Neural progenitor cell (in vitro differentiated cells): ENCODE data around the gene NWD2. TPM values are rescaled to one million over a fixed set of nuclear protein-coding genes. Genes with fewer than 3 reads are reported as not detected.

Experiments
- DNase-seq: peaks from one replicate; pipeline ENCODE4 v3.0.0-alpha.2; 2016; ENCODE audit warnings: low spot score
- H2AFZ ChIP-seq: fragments of 200-600 bp; sonication (generic); replicated peaks from 2 replicates; pipeline ENCODE4 v1.6.1; 2016; ENCODE audit warnings: antibody characterized with exemption
- H3F3A ChIP-seq: fragments of 200-600 bp; sonication (generic); 2 replicates; pipeline ENCODE4 v1.6.1; 2016; ENCODE audit warnings: antibody characterized with exemption, low read depth
- H3K27ac ChIP-seq: fragments of 200-600 bp; sonication (generic); 2 replicates; pipeline ENCODE4 v1.5.1; 2016; ENCODE audit warnings: mild to moderate bottlenecking
- H3K27me3 ChIP-seq: fragments of 200-600 bp; sonication (generic); 2 replicates; pipeline ENCODE4 v1.6.1; 2016; ENCODE audit warnings: mild to moderate bottlenecking, moderate library complexity
- H3K36me3 ChIP-seq: fragments of 200-600 bp; sonication (generic); 2 replicates; pipeline ENCODE4 v1.5.1; 2016
- H3K4me1 ChIP-seq: fragments of 200-600 bp; sonication (generic); 2 replicates; pipeline ENCODE4 v1.6.1; 2016; ENCODE audit warnings: mixed run types
- H3K4me2 ChIP-seq: fragments of 200-600 bp; sonication (generic); 2 replicates; pipeline ENCODE4 v1.6.1; 2016
- H3K4me3 ChIP-seq: fragments of 200-600 bp; sonication (generic); 2 replicates; pipeline ENCODE4 v1.5.1; 2016
- H3K79me2 ChIP-seq: fragments of 200-600 bp; sonication (generic); 2 replicates; pipeline ENCODE4 v1.6.1; 2016; ENCODE audit warnings: low read depth
- H3K9ac ChIP-seq: fragments of 200-600 bp; sonication (generic); 2 replicates; pipeline ENCODE4 v1.6.1; 2016
- H3K9me3 ChIP-seq: fragments of 200-600 bp; sonication (generic); 2 replicates; pipeline ENCODE4 v1.5.1; 2016; ENCODE audit warnings: low read depth
- H4K20me1 ChIP-seq: fragments of 200-600 bp; sonication (generic); 2 replicates; pipeline ENCODE4 v1.6.1; 2016; ENCODE audit warnings: low read depth
- H3K27ac Mint-ChIP-seq: 3 replicates; pipeline ENCODE4 v1.8.0; 2021; ENCODE audit warnings: mixed read lengths
- H3K27me3 Mint-ChIP-seq: 2 replicates; pipeline ENCODE4 v1.8.0; 2022; ENCODE audit warnings: low read depth, mild to moderate bottlenecking, inconsistent platforms, moderate library complexity, mixed read lengths; ENCODE audit not compliant: insufficient read depth
- H3K36me3 Mint-ChIP-seq: 3 replicates; pipeline ENCODE4 v1.8.0; 2021; ENCODE audit warnings: mixed read lengths
- H3K4me1 Mint-ChIP-seq: 3 replicates; pipeline ENCODE4 v1.8.0; 2021; ENCODE audit warnings: mixed read lengths
- H3K4me3 Mint-ChIP-seq: 3 replicates; pipeline ENCODE4 v1.8.0; 2021; ENCODE audit warnings: mild to moderate bottlenecking, moderate library complexity, mixed read lengths
- H3K9me3 Mint-ChIP-seq: 3 replicates; pipeline ENCODE4 v1.8.0; 2020; ENCODE audit warnings: mixed read lengths
- CTCF ChIP-seq: fragments of 200-600 bp; sonication (generic); IDR thresholded peaks from 2 replicates; pipeline ENCODE4 v1.5.1; 2017; ENCODE audit warnings: antibody characterized with exemption, mild to moderate bottlenecking
- EZH2 ChIP-seq: fragments of 200-600 bp; sonication (generic); IDR thresholded peaks from 2 replicates; pipeline ENCODE4 v1.6.1; 2017; ENCODE audit warnings: antibody characterized with exemption, mild to moderate bottlenecking, moderate library complexity
- EZH2phosphoT487 ChIP-seq: fragments of 200-600 bp; sonication (generic); IDR thresholded peaks from 2 replicates; pipeline ENCODE4 v1.6.1; 2017; ENCODE audit warnings: antibody characterized with exemption
- total RNA-seq: library from RNA; depleted of rRNA; stranded (reverse); fragments of >200 nt; gene quantifications from 2 replicates; pipeline ENCODE4 v1.2.3, GENCODE V29; 2015; ENCODE audit warnings: low replicate concordance

Gene NWD2
- total RNA-seq, 1 donor from 2014 or later: not detected

DNA sequence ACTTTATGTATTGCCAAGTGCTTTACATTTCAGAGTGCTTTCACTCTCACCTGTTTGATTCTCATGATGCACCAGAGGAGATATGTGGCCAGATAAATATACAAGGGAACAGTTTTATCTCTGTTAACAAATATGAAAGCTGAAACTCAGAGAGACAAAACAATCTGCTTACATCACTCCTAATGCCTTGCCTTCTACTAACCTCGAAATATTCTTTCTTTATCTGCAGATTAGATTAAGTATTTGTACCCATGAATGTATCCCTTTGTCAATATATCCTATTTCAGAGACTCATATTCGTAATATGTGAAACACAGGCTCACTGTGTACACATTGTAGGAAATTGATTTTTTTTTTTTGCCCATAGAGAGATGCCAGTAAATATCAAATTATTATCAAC, 178.1 kb downstream of the NWD2 start:
- Mint-ChIP-seq H3K36me3 (no peaks in the 10 kb centered on the region), H3K4me3 (no peak overlapping the region), H3K4me1 (no peaks in the 10 kb centered on the region), H3K27me3 (no peaks in the 10 kb centered on the region), H3K9me3 (peaks cover 4% of the 10 kb centered on the region), H3K27ac (no peak overlapping the region)
- Histone ChIP-seq H3F3A (no peaks in the 10 kb centered on the region), H4K20me1 (no peaks in the 10 kb centered on the region), H3K9me3 (no peaks in the 10 kb centered on the region), H3K36me3 (no peaks in the 10 kb centered on the region), H3K4me2 (no peak overlapping the region), H2AFZ (no peak overlapping the region), H3K4me3 (no peak overlapping the region), H3K27me3 (no peaks in the 10 kb centered on the region), H3K27ac (no peak overlapping the region), H3K9ac (no peak overlapping the region), H3K79me2 (no peaks in the 10 kb centered on the region), H3K4me1 (no peaks in the 10 kb centered on the region)
- no peak for TF ChIP-seq EZH2
- TF ChIP-seq EZH2phosphoT487: no peak
- TF ChIP-seq CTCF: no peak
- DNase-seq: no peak

- Mint-ChIP-seq H3K4me3 (no peak overlapping the region), H3K27ac (no peak overlapping the region), H3K4me1 (no peaks in the 10 kb centered on the region), H3K27me3 (no peaks in the 10 kb centered on the region), H3K9me3 (peaks cover 4% of the 10 kb centered on the region), H3K36me3 (no peaks in the 10 kb centered on the region)
- Histone ChIP-seq H3K79me2 (no peaks in the 10 kb centered on the region), H3K36me3 (no peaks in the 10 kb centered on the region), H3K9me3 (no peaks in the 10 kb centered on the region), H3K4me1 (no peaks in the 10 kb centered on the region), H3K9ac (no peak overlapping the region), H2AFZ (no peak overlapping the region), H3K4me2 (no peak overlapping the region), H3K27me3 (no peaks in the 10 kb centered on the region), H3F3A (no peaks in the 10 kb centered on the region), H3K4me3 (no peak overlapping the region), H4K20me1 (no peaks in the 10 kb centered on the region), H3K27ac (no peak overlapping the region)
- TF ChIP-seq CTCF (no peak), EZH2phosphoT487 (no peak), EZH2 (no peak)
- DNase-seq: no peak
Measured at GRCh38 chr4:37423310-37423709, 178.8 kb downstream of the NWD2 start.

- Mint-ChIP-seq H3K4me1 (no peaks in the 10 kb centered on the region), H3K27me3 (no peaks in the 10 kb centered on the region), H3K9me3 (no peaks in the 10 kb centered on the region), H3K4me3 (no peak overlapping the region), H3K27ac (no peak overlapping the region), H3K36me3 (no peaks in the 10 kb centered on the region)
- H3K4me3 ChIP-seq: no peak overlapping the region
- no peaks in the 10 kb centered on the region for H3F3A ChIP-seq
- H3K9me3 ChIP-seq: no peaks in the 10 kb centered on the region
- H4K20me1 ChIP-seq: no peaks in the 10 kb centered on the region
- H3K79me2 ChIP-seq: no peaks in the 10 kb centered on the region
- no peak overlapping the region for H3K9ac ChIP-seq
- H3K4me1 ChIP-seq: no peaks in the 10 kb centered on the region
- H3K36me3 ChIP-seq: no peaks in the 10 kb centered on the region
- no peaks in the 10 kb centered on the region for H3K27me3 ChIP-seq
- no peak for DNase-seq
- no peak overlapping the region for H3K4me2 ChIP-seq
- H2AFZ ChIP-seq: no peak overlapping the region
- TF ChIP-seq EZH2: no peak
- TF ChIP-seq EZH2phosphoT487: no peak
- TF ChIP-seq CTCF: no peak
- no peak overlapping the region for H3K27ac ChIP-seq
Measured at GRCh38 chr4:37424753-37425152, 180.2 kb downstream of the NWD2 start.
